ENCODE measurements around the gene FBXO34.

The FBXO34 gene

DNA sequence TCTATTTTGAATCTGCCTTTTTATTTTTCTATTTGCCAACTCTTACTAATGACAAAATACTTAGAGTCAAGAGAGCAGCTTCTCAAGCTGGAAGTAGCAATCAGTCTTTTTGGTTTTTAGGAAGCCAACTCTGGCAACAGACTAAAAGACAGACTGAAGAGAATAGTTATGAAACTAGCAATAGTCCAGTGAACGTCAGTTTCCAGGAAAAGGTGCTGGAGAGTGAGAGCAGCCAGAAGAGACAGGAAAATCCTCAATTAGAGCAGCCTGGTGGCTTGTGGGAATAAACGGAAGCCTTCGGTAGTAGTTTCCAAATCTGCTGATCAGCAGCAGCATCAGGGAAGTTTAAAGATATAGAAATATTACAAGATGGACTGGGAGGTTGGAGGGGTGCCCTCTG lies 113.3 kb downstream of the FBXO34 start:
- DNase-seq, result no peak

DNA sequence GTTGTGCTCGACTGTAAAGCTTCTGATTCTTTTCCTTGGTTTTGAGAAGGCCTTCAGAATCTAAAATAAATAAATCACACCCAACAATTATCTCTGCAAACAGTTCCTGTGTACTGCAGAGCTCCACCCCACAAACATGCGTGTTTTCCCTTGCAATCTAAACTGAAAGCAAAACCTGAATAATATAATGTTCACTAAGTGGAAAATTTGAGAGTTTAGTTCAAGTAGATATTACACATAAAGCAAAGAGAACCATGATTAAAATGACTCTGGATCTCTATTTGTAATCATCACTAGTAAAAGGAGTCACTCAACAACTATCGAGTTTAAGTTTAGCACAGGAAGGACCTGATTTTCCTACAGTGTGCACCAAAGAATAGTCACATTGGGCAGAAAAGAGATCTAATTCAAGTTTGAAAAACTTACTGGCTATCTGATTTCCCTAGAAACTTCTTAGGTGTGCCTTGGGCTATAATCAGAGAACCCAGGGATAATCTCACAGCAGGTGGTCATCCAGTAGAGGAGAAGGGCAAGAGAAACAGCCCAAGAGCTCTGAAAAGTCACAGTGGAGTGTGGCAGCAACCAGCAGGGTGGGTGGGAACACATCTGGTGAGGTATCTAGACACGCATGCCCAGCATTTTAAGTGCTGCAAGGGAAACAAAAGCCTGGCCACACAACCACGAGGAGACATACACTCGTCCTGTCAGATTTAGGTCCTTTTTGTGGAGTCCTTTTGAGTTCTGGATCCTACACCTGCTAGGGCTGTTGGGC lies 115.0 kb downstream of the FBXO34 start:
- peak; percentile 31 for DNase-seq

DNA sequence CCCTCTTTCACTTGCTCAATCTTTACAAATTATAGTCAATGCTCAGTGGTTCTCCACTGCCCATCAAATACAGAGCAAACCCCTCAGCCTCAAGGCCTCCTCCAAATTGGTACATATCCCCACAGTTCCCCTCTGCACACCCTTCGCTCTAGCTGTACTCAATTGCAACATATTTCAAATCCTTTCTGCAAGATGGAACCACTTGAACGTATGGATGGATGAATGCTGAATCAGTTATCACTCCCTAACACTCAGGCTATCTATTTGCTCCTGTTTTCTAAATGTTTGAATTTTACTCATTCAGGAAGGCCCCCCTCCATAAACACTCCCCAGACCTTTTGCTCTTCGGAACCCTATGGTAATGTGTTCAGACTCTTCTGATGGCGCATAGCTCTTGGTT lies 115.9 kb downstream of the FBXO34 start:
- DNase-seq, result no peak

DNA sequence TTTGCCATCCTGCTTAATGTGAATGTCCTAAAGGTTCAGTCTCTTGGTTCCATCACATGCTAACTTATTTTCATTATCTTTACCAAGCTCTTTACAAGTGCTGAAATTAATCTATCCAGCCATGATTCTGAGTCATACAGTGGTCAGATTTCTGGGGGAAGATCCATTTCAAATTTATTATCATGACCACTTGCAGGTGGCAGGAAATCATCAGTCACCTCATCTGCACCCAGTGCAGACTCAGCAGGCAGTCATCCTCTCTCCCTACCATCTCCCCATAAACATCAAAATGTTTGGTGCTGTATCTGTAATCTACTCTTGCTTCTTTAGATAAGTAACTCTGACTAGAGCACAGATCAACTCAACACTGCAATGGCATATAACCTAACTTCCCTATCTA lies 116.9 kb downstream of the FBXO34 start:
- DNase-seq, result no peak

DNA sequence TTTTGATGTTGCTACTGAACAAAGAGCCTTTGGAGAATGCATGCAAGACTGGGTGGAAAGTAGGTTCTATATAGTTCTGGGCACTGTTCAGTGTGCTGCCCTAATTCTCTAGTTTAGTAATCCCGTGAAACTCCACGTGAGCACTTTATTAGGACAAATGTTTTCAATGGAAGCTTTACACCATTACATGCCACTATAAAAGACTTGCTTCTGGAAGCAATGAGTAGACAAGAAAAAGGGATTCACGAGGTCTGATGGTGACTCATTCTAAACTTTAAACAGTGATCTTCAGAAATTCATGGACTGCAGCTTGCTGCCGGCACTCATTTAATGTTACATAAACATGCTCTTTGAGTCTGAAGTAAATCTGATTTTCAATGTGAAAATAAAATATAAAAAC lies 118.1 kb downstream of the FBXO34 start:
- no peak for DNase-seq

DNA sequence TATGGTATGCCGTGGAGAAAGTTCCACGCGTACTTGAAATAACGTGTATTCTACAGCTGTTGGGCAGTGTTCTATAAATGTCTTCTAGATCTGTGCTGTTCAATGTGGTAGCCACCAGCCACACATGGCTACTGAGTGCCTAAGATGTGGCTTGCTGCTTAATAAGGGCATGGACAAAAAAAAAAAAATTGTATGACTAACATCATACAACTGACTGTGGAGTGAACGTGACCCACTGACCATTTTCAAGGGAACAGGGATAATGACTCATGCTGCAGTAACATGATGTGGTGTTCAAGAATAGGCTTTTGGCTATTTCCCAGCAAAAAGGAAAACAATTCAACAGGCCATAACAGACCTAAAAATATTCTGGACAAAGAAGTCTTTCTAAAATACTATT lies 127.5 kb downstream of the FBXO34 start:
- no peak for DNase-seq

DNA sequence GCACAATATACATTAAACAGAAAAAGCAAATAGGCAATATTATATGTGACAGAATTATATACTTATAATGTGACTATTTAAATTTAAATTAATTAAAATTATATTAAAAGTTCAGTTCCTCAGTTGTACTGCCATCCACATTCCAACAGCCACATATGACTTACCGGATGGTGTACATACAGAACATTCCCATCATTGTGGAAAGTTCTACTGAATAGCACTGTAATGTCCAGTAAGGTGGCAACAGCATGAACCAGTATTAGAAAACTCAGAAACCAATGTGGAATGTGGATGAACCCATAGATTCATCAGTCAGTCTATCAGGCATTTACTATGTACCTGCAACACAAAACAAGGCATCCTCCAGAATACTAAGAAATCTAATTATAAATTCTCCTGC lies 128.0 kb downstream of the FBXO34 start:
- DNase-seq, result no peak

DNA sequence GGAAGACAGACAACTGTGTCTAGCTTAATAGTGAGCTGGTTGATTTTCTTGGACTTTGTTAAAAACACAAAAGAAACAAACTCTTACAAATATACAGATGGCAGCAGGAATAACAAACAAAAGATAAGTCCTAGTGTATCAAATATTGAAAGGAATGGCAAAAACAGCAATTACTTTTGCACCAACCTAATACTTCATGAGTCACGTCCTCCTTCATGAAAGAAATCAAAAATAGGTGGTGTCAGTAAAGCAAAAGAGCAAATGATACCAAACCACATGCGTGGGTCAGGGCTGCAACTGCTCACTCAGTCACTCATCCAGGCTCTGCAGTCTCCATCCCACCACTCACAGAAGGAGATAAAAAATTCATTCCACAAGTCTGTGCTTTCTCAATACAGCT lies 128.6 kb downstream of the FBXO34 start:
- no peak for DNase-seq

DNA sequence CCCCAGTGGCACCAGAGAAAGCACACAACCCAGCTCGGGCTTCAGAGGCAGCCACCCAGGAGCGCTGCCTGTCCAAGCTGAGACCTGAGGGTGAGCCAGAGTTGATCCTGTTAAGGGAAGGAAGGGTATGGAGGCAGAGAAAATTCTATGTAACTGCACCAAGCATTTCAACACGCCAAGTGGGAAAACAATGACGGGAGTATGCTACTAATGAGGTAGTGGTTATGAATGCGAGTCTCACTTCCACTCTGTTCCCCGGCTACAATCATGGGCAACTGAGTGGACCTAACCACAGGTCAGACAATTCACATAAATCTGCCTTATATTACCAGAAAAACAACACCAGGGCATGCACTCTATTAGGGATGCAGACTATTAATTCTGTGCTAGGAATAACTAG lies 130.5 kb downstream of the FBXO34 start:
- DNase-seq, result no peak
